Transverse colon (tissue), 4 donors: ENCODE results near the gene ENTPD8.

ENCODE experiments used
- CTCF ChIP-seq, 5 experiments: fragments of 200-600 bp in 3 of 5; fragments of 450-650 bp in 2 of 5; sonication (generic) in 3 of 5; IDR thresholded peaks; 1 replicate in 2 of 5; 2 replicates in 3 of 5; pipeline ENCODE4 v1.5.1; 2016 to 2017; ENCODE audit warnings: antibody characterized with exemption in 5 of 5, inconsistent platforms in 3 of 5, mild to moderate bottlenecking in 2 of 5, moderate library complexity in 1 of 5
- EP300 ChIP-seq: sonication (generic); formaldehyde crosslinking; IDR thresholded peaks from one replicate; pipeline ENCODE4 v1.6.1; 2017; ENCODE audit warnings: antibody characterized with exemption, low read depth
- POLR2AphosphoS5 ChIP-seq, 3 donors: sonication (generic); formaldehyde crosslinking; IDR thresholded peaks; one replicate each; pipeline ENCODE4 v1.6.1; 2016; ENCODE audit warnings: antibody characterized with exemption in 3 of 3

- no peak for TF ChIP-seq POLR2AphosphoS5 (IDR thresholded peaks at IDR 0.05)
- no peak for TF ChIP-seq CTCF (IDR thresholded peaks at IDR 0.05)
- TF ChIP-seq EP300 = no peak
These were observed 3.1 kb upstream of the ENTPD8 start for GRCh38 chr9:137444106-137444790.
